ENCODE measurements around the gene RASSF7. TPM values are rescaled to one million over a fixed set of nuclear protein-coding genes. Genes with fewer than 3 reads are reported as not detected.

Gene RASSF7
- total and polyA plus RNA-seq, 2 donors from 2014 or later = 106 to 108 TPM

DNA sequence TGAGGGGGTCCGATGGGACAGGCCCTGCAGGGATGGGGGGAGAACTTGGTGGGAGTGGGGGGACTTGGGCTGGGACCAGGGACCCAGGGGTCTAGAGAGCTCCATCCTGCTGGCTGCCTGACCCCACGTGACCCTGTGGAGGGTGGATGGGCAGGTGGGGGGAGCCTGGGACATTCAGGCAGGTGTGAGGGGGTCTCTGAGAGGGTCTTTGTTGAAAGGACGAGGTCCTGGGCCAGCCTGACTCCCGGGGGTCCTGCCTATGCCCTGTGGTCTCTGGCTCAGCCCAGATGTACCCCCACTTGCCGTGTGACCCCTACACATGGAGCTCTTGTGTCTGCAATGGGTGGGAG is 16.0 kb upstream of the RASSF7 start:
- H3K36me3 ChIP-seq (ENCODE audit: control insufficient read depth in 2 of 3, insufficient read depth in 3 of 3, low read length in 3 of 3) = no peaks in the 10 kb centered on the region
- H3K9ac ChIP-seq (ENCODE audit: low read length in 3 of 3) = no peak overlapping the region
- TF ChIP-seq, protein P1, sequence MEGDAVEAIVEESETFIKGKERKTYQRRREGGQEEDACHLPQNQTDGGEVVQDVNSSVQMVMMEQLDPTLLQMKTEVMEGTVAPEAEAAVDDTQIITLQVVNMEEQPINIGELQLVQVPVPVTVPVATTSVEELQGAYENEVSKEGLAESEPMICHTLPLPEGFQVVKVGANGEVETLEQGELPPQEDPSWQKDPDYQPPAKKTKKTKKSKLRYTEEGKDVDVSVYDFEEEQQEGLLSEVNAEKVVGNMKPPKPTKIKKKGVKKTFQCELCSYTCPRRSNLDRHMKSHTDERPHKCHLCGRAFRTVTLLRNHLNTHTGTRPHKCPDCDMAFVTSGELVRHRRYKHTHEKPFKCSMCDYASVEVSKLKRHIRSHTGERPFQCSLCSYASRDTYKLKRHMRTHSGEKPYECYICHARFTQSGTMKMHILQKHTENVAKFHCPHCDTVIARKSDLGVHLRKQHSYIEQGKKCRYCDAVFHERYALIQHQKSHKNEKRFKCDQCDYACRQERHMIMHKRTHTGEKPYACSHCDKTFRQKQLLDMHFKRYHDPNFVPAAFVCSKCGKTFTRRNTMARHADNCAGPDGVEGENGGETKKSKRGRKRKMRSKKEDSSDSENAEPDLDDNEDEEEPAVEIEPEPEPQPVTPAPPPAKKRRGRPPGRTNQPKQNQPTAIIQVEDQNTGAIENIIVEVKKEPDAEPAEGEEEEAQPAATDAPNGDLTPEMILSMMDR (IDR thresholded peaks at IDR 0.05; ENCODE audit: borderline replicate concordance, extremely low read depth, insufficient read depth) = no peak
- intact Hi-C loops (cut with DNase I) = no loop called here
- H3K4me1 ChIP-seq (ENCODE audit: control insufficient read depth in 2 of 3, insufficient read depth in 2 of 3, low read depth in 1 of 3, low read length in 3 of 3) = no peaks in the 10 kb centered on the region
- no peak for FAIRE-seq
- peak in 1 of 5 donors; percentile 48 for DNase-seq
- no peak overlapping the region for H3K4me3 ChIP-seq (ENCODE audit: low read length in 3 of 3)
- no peaks in the 10 kb centered on the region for H3K27me3 ChIP-seq (ENCODE audit: control insufficient read depth, insufficient read depth, low read length)
- H3K9me3 ChIP-seq (ENCODE audit: control insufficient read depth in 2 of 3, insufficient read depth in 1 of 3, low read length in 3 of 3) = no peaks in the 10 kb centered on the region
- H3K27ac ChIP-seq (ENCODE audit: low read depth in 2 of 2, low read length in 2 of 2) = no peak overlapping the region

DNA sequence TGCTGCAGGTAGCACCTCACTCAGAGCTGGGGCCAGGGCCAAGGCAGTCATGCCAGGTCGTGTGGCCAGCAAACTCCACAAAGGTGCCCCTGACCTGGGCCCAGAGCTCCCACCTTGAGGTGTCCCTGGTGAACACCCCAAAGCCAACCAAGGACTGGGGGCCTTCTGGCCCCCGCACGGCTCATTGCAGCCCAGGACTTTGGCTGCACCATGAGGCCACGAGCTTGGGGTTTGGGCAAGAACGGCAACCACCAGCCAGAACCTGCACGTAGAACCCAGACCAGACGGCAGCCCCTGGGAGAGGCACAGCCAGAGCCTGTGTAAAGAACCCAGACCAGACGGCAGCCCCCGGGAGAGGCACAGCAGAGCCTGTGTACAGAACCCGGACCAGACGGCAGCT is 15.6 kb upstream of the RASSF7 start:
- Histone ChIP-seq H3K27ac (ENCODE audit: low read depth in 2 of 2, low read length in 2 of 2) (no peak overlapping the region), H3K36me3 (ENCODE audit: control insufficient read depth in 2 of 3, insufficient read depth in 3 of 3, low read length in 3 of 3) (no peaks in the 10 kb centered on the region), H3K4me3 (ENCODE audit: low read length in 3 of 3) (no peak overlapping the region), H3K9ac (ENCODE audit: low read length in 3 of 3) (no peak overlapping the region), H3K4me1 (ENCODE audit: control insufficient read depth in 2 of 3, insufficient read depth in 2 of 3, low read depth in 1 of 3, low read length in 3 of 3) (no peaks in the 10 kb centered on the region), H3K9me3 (ENCODE audit: control insufficient read depth in 2 of 3, insufficient read depth in 1 of 3, low read length in 3 of 3) (no peaks in the 10 kb centered on the region), H3K27me3 (ENCODE audit: control insufficient read depth, insufficient read depth, low read length) (no peaks in the 10 kb centered on the region)
- intact Hi-C loops (cut with DNase I) = no loop called here
- TF ChIP-seq, protein P1 (IDR thresholded peaks at IDR 0.05; ENCODE audit: borderline replicate concordance, extremely low read depth, insufficient read depth) = no peak
- no peak for DNase-seq
- no peak for FAIRE-seq

DNA sequence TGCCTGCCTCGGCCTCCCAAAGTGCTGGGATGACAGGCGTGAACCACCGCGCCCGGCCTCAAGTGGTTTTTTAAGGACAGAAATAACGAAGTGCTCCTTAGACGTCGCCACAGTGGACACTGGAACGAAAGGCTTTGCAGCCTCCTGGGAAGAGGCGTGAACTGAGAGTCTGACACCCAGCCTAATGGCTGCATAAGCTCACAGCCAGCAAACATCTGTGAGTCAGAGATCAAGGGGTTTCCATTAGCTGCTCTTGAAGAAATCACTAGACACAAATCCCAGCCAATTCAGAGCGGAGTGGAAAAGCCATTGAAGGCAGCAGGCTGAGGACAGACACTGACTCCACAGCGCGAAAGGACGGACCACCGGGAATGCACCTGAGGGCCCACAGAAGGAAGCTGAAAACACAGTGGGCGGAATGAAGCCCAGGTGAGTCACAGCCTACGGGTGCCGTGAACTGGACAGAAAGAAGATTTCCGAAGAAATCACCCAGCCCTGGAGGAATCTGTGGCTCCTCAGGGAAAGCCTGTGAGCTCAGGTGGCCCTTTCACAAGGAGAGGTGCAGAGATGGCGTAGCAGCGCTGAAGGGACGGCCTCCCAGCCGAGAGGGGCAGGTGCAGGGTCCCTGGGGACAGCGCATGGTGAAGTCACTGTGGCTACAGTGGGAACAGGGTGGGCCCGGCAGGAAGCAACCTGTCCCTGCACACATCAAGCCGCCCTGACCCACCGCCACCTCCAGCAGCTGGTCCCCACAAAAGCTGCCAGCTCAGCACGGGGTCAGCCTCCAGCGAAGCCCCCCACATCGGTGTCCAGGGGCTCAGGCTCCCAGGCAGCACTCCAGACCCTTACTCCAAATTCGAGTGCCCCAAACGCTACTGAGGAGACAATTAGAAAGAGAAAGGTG is 11.8 kb upstream of the RASSF7 start:
- Histone ChIP-seq H3K27me3 (ENCODE audit: control insufficient read depth, insufficient read depth, low read length) (no peaks in the 10 kb centered on the region), H3K4me1 (ENCODE audit: control insufficient read depth in 2 of 3, insufficient read depth in 2 of 3, low read depth in 1 of 3, low read length in 3 of 3) (peaks cover 0 to 5% (median 0%) of the 10 kb centered on the region in 3 donors), H3K9ac (ENCODE audit: low read length in 3 of 3) (no peak overlapping the region), H3K4me3 (ENCODE audit: low read length in 3 of 3) (no peak overlapping the region), H3K27ac (ENCODE audit: low read depth in 2 of 2, low read length in 2 of 2) (no peak overlapping the region), H3K9me3 (ENCODE audit: control insufficient read depth in 2 of 3, insufficient read depth in 1 of 3, low read length in 3 of 3) (no peaks in the 10 kb centered on the region), H3K36me3 (ENCODE audit: control insufficient read depth in 2 of 3, insufficient read depth in 3 of 3, low read length in 3 of 3) (no peaks in the 10 kb centered on the region)
- intact Hi-C loops (cut with DNase I) = no loop called here
- FAIRE-seq (no peak), DNase-seq (peak in 1 of 5 donors; percentile 66)
- TF ChIP-seq, protein P1 (IDR thresholded peaks at IDR 0.05; ENCODE audit: borderline replicate concordance, extremely low read depth, insufficient read depth) = no peak
